Activated CD8-positive, alpha-beta memory T cell treated with anti-CD3 and anti-CD28 coated beads, Interleukin-2, amount 50 U/mL, for 48 hours (primary cell): ENCODE results near the gene FIBP.

Experiments used
- DNase-seq: peaks from one replicate; pipeline ENCODE4 v3.0.0-alpha.2; 2020

The FIBP gene

GRCh38 chr11:65887723-65888162 is 528 bp downstream of the FIBP start:
- no peak for DNase-seq

GRCh38 chr11:65886826-65887722 is 1.2 kb downstream of the FIBP start:
- no peak for DNase-seq

DNA sequence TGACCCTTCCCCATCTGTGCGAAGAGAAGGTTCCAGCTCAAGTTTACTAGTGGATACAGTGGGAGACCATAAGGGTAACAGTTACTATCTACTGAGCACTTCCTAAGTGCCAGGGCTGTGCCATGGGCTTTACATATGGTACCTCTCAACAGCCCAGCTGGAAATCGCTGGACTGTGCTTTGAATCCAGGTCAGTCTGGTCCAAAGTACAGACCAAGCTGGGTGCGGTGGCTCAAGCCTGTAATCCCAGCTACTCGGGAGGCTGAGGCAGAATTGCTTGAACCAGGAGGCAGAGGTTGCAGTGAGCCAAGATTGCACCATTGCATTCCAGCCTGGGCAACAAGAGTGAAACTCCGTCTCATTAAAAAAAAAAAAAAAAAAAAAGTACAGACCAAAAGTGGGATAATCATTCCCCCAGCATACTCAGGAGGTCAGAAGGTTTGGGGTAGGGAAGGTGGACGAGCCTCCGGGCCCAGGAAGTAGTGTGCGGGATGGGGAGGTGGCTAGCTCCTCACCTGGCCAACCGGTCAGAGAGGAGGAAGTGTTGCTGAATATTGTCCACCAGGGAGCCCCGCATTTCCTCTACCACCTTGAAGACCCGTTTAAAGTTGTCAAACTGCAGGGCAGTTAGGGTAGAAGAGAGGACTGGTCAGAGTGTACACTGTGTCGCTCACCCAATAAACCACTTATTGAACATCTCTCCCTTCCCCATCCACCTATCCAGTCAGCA is 2.3 kb downstream of the FIBP start:
- DNase-seq, result no peak

- DNase-seq, result no peak
Measured at GRCh38 chr11:65885231-65885630, 3.0 kb downstream of the FIBP start.

DNA sequence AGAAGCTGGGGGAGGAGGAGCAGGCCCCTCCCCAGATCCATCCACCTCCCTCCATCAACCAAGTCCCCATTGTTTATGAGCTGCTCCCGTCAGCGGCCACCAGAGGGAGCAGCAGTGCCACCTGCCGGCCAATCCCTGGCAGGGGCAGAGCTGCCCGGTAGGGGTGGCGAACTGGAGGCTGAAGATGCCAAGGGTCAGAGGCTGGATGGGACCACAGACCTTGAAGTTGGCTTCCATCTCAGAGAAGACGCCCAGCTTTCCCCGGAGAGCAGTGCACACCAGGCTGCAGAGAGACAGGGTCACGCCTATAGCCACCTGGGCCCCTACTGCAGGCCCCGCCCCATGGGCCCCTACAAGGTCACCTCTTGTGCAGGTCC is 3.6 kb downstream of the FIBP start:
- peak; percentile 92 for DNase-seq

- no peak for DNase-seq
Measured at GRCh38 chr11:65883786-65884715, 4.2 kb downstream of the FIBP start.

DNA sequence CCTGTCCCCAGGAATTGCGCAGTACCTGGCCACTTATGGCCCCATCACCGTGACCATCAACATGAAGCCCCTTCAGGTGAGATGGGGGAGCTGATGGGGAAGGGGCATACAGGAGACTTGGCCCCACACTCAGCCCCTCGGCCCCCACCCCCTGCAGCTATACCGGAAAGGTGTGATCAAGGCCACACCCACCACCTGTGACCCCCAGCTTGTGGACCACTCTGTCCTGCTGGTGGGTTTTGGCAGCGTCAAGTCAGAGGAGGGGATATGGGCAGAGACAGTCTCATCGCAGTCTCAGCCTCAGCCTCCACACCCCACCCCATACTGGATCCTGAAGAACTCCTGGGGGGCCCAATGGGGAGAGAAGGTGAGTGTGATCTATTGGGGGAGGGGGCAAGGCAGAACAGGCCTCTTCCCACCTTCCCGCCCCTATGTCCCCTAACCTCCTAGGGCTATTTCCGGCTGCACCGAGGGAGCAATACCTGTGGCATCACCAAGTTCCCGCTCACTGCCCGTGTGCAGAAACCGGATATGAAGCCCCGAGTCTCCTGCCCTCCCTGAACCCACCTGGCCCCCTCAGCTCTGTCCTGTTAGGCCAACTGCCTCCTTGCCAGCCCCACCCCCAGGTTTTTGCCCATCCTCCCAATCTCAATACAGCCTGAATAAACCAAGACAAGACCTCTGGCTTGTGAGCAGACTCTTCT is 5.1 kb downstream of the FIBP start:
- no peak for DNase-seq

- DNase-seq, result no peak
Measured at GRCh38 chr11:65882120-65883057, 5.9 kb downstream of the FIBP start.

DNA sequence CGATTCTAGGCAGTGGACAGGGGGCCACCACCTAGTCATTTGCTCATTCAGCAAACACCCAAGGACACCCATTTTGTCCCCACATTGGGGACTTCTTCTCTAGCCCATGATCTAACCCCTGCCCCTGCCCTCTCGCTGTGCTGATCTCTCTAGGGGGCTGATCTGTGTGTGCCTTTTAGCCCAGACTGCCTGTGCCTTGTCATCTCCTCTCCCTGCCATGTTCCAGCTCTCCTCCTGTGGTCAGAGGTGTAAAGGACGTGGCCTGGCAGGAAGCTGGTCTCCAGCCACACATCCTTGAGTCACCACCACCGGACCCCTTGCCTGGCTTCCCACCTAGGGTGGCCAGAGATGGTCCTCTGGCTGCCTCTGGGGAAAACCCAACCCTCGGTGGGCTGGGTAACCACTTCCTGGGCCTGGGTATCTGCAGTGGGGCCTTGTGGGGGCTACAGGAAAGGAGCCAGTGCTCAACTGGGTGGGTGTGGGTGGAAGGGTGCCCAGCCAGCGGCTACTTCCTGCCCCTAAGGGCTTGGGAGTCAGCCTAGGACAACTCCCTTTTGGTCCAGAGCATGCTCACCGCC is 7.3 kb downstream of the FIBP start:
- DNase-seq, result no peak

- no peak for DNase-seq
Measured at GRCh38 chr11:65880027-65880426, 8.2 kb downstream of the FIBP start.

DNA sequence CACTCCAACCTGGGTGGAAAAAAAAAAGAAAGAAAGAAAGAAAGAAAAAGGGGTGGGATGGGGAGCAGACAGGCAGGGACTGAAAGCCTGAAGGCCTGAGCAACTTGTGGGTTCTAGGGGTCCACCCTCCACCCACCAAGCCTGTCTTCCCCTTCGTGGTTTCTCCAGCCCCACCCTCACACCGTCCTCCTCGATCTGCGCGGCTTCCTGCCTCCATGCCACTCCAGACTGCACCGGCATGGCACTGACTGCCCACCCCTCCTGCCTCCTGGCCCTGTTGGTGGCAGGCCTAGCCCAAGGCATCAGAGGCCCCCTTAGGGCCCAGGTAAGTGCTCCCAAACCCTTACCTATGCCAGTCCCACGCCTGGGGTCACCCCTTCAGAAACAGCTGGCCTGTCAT is 8.7 kb downstream of the FIBP start, which contains the start of gene CTSW:
Gene CTSW (plus strand): TSS at position 221 of the 400 bp plus-strand sequence. CDS start 18 bp downstream, at position 239.
- DNase-seq, result peak; percentile 72

DNA sequence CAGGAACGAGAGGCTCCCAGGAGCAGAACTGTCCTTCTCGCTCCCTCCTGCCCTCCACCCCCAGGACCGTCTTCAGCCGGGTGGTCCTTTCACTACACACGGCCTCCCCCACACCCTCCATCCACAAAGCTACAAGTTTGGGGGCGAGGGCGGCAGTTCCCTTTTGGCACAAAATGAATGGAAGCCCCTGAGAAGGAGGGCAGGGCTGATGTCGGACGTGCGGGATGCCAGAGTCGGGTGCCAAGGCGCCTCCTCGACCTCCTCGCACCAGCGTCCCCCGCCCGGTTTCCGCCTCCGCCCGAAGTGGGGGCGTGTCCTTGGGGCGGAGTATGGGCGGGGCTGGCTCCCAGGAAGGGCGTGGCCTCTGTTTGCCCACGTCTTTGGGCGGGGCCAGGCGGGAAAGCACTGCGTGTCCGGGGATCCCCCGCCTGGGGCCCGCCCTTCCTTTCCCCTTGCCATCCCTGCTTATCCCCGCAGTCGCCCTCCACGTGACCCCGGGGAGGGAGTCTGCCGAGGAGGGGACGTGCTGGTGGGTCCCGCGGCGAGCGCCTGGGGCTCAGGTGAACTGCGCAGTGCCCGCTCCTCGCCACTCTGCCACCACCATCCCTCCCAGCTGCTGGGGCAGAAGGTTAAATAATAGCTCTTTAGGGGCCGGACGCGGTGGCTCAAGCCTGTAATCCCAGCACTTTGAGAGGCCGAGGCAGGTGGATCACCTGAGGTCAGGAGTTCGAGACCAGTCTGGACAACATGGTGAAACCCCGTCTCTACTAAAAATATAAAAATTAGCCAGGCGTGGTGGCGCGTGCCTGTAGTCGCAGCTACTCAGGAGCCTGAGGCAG is 14.7 kb downstream of the FIBP start:
- peak; percentile 99 for DNase-seq

DNA sequence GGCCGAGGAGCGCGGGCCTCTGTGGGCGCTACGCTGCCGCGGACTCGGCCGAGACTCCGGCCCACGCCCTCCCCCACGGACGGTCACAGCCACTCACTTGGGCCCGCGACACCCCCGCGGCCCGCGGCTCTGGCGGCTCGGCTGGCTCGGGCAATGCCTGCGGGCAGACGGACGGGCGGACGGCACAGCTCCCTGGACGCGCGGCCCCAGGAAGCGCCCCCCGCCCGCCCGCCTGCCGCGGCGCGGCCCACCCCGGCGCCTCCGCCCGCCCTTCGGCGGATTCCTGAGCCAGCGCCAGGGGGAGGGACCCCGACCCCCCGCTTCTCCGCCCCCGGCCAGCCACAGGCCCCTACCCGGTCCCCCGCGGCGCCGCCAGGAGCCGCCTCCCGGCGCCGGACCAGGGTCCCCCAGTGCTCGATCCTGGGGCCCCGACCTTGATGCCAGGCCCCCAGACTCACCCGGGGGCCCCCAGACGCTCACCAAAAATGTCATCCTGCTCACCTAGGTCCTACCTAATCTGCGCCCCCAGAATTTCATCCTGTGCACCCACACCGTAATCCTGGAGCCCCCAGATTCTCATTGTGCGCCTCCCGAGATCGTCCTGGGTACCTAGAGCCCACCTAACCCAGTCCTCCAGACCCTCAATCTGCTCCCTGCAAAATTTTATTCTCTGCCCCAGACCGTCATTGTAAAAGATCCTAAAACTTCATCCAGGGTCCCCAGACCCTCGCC is 15.5 kb downstream of the FIBP start, which contains the start of gene EFEMP2:
Gene EFEMP2 (minus strand): TSS at position 215 of the 732 bp plus-strand sequence. CDS start 446 bp downstream, outside the sequence.
- no peak for DNase-seq

DNA sequence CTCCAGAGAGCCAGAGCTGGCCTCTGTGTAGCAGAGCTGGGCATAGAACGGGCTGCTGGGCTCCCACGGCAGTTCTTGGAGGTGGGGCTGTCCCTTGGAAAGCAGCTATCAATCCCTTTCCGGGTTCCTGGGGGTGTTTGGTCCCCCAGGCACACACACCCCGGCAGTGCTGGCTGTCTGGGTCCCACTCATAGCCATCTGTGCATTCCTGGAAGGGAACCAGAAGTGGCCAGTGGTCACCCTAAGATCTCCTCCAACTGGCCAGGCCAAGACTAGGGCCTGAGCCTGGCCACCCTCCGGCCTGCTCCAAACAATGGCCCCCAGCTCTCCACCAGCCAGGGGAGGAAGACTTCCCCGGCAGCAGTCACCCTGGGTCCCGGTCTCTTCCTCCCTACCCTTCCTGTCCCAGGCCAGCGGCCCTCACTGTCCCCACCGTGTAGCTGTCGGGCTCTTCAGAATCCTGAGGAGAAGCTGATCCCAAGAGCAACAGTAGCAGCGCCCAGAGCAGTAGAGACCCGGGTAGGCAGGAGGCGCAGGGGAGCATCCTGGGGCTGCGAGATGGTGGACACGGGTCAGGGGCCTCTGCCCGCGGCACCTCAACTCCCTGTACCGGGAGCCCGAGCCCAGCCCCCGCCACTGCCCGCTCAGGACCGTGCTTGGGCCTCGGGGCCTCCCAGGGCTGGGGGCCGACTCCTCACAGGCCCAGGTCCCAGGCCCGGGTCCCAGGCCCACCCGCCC is 16.3 kb downstream of the FIBP start:
- DNase-seq, result no peak

- no peak for DNase-seq
Measured at GRCh38 chr11:65870706-65871681, 17.3 kb downstream of the FIBP start.

DNA sequence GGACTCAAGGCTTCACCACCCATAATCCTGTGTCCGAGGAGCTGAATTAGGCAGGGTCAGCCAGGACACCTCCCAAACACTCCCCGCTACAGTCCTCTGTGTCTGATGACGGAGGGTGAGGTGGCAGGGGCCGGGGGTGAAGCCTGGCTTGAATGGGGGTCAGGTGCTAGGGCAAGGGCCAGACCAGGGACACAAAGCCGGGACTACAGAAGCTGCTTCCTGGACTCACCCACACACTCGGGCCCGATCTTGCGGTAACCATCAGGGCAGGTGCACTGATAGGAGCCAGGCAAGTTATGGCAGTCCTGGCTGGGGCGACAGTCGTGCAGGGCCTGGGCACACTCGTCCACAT is 18.0 kb downstream of the FIBP start:
- no peak for DNase-seq
